ENCODE data around the gene C2CD2.

DNA sequence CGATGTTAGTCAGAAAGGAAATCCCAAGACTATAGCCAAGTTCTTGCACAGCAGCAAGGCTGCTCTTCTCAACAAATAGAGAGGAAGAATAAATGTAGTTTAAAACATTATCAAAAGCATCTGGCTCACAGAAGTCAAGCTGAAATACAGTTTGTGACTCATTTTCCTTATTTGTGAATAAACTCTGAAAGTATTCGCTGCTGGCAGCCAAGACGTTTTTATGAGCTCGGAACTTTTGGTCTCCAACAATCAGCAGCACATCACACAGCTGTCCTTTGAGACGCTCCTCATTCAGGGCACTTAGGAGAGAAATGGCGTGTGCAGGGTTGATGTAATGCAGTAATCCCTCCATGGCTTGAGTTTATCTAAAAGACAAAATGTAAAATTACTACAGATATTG lies 39.9 kb upstream of the C2CD2 start:
- TF ChIP-seq, protein P1, sequence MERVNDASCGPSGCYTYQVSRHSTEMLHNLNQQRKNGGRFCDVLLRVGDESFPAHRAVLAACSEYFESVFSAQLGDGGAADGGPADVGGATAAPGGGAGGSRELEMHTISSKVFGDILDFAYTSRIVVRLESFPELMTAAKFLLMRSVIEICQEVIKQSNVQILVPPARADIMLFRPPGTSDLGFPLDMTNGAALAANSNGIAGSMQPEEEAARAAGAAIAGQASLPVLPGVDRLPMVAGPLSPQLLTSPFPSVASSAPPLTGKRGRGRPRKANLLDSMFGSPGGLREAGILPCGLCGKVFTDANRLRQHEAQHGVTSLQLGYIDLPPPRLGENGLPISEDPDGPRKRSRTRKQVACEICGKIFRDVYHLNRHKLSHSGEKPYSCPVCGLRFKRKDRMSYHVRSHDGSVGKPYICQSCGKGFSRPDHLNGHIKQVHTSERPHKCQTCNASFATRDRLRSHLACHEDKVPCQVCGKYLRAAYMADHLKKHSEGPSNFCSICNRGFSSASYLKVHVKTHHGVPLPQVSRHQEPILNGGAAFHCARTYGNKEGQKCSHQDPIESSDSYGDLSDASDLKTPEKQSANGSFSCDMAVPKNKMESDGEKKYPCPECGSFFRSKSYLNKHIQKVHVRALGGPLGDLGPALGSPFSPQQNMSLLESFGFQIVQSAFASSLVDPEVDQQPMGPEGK (CRISPR knock-in tag; IDR thresholded peaks at IDR 0.05; ENCODE audit: borderline replicate concordance): no peak
- TF ChIP-seq, protein P2, sequence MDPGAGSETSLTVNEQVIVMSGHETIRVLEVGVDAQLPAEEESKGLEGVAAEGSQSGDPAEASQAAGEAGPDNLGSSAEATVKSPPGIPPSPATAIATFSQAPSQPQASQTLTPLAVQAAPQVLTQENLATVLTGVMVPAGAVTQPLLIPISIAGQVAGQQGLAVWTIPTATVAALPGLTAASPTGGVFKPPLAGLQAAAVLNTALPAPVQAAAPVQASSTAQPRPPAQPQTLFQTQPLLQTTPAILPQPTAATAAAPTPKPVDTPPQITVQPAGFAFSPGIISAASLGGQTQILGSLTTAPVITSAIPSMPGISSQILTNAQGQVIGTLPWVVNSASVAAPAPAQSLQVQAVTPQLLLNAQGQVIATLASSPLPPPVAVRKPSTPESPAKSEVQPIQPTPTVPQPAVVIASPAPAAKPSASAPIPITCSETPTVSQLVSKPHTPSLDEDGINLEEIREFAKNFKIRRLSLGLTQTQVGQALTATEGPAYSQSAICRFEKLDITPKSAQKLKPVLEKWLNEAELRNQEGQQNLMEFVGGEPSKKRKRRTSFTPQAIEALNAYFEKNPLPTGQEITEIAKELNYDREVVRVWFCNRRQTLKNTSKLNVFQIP (CRISPR knock-in tag; IDR thresholded peaks at IDR 0.05; ENCODE audit: borderline replicate concordance, low read depth): no peak
- TF ChIP-seq, protein P3, sequence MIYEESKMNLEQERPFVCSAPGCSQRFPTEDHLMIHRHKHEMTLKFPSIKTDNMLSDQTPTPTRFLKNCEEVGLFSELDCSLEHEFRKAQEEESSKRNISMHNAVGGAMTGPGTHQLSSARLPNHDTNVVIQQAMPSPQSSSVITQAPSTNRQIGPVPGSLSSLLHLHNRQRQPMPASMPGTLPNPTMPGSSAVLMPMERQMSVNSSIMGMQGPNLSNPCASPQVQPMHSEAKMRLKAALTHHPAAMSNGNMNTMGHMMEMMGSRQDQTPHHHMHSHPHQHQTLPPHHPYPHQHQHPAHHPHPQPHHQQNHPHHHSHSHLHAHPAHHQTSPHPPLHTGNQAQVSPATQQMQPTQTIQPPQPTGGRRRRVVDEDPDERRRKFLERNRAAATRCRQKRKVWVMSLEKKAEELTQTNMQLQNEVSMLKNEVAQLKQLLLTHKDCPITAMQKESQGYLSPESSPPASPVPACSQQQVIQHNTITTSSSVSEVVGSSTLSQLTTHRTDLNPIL (CRISPR knock-in tag; IDR thresholded peaks at IDR 0.05; ENCODE audit: low read depth): no peak
- no peak for TF ChIP-seq SNAI2 (CRISPR knock-in tag; IDR thresholded peaks at IDR 0.05)
- no peak for TF ChIP-seq RARB (CRISPR knock-in tag; IDR thresholded peaks at IDR 0.05)
- no peak for TF ChIP-seq ARNTL (CRISPR knock-in tag; IDR thresholded peaks at IDR 0.05; ENCODE audit: borderline replicate concordance, low read depth)
- TF ChIP-seq GLIS3 (CRISPR knock-in tag; IDR thresholded peaks at IDR 0.05): no peak
- no peak for TF ChIP-seq TOX (CRISPR knock-in tag; IDR thresholded peaks at IDR 0.05; ENCODE audit: borderline replicate concordance)
- TF ChIP-seq ESRRG (CRISPR knock-in tag; IDR thresholded peaks at IDR 0.05): no peak
- no peak for TF ChIP-seq ZNF565 (CRISPR knock-in tag; conservative IDR thresholded peaks at IDR 0.05; ENCODE audit: low read depth)
- no peak for TF ChIP-seq PPARA (CRISPR knock-in tag; IDR thresholded peaks at IDR 0.05; ENCODE audit: borderline replicate concordance)
- no peak for TF ChIP-seq CSDC2 (CRISPR knock-in tag; IDR thresholded peaks at IDR 0.05)
- TF ChIP-seq ZFP3 (CRISPR knock-in tag; IDR thresholded peaks at IDR 0.05): no peak

Measured in SK-N-SH treated with all-trans-retinoic acid at 6 μM for 48 hours (cell line).